Measurements from ENCODE around the gene EMC10. TPM values are rescaled to one million over a fixed set of nuclear protein-coding genes. Genes with fewer than 3 reads are reported as not detected.
A peak's percentile ranks its signal among the peaks of the same experiment; 100 is the strongest.

The EMC10 gene
- total RNA-seq, 1 experiment from 2014 or later: 109 TPM

- Histone ChIP-seq H2BK5ac (ENCODE audit: insufficient read length, low read length) (no peak overlapping the region), H3K27ac (ENCODE audit: insufficient read length, low read depth, low read length) (no peak overlapping the region), H2AK5ac (ENCODE audit: insufficient read length, low read length) (no peak overlapping the region), H3K9ac (ENCODE audit: extremely low read depth, insufficient read length, low read length) (no peak overlapping the region), H3K23ac (ENCODE audit: insufficient read length, low read depth, low read length) (no peak overlapping the region), H4K8ac (replicated peaks; ENCODE audit: insufficient read length, low read depth, low read length) (no peak overlapping the region), H2BK120ac (ENCODE audit: low read depth, low read length, poor library complexity, severe bottlenecking) (no peak overlapping the region), H3K56ac (ENCODE audit: insufficient read length, low read depth, low read length) (no peak overlapping the region), H3K4me1 (ENCODE audit: insufficient read depth, low read length) (no peaks in the 10 kb centered on the region), H3K79me2 (ENCODE audit: insufficient read depth, low read length) (no peaks in the 10 kb centered on the region), H3T11ph (ENCODE audit: low read length) (no peak overlapping the region), H3K23me2 (ENCODE audit: insufficient read length, low read depth, low read length, poor library complexity, severe bottlenecking) (no peaks in the 10 kb centered on the region), H2BK20ac (ENCODE audit: low read depth, low read length, poor library complexity, severe bottlenecking) (no peak overlapping the region), H4K5ac (ENCODE audit: insufficient read length, low read depth, low read length) (no peak overlapping the region), H3K4me2 (ENCODE audit: insufficient read depth, insufficient read length, low read length) (no peak overlapping the region), H4K91ac (ENCODE audit: insufficient read length, low read depth, low read length) (no peak overlapping the region), H2AFZ (ENCODE audit: low read length) (no peak overlapping the region), H3K79me1 (ENCODE audit: insufficient read depth, low read depth, low read length, poor library complexity, severe bottlenecking) (no peaks in the 10 kb centered on the region), H3K4ac (ENCODE audit: low read depth, low read length) (no peak overlapping the region), H3K9me3 (ENCODE audit: control insufficient read depth, low read depth, low read length) (no peaks in the 10 kb centered on the region), H2BK15ac (ENCODE audit: low read depth, low read length) (no peak overlapping the region), H2BK12ac (ENCODE audit: insufficient read length, low read depth, low read length) (no peak overlapping the region), H3K18ac (ENCODE audit: insufficient read length, low read depth, low read length) (no peak overlapping the region), H3K14ac (ENCODE audit: insufficient read depth, low read length) (no peak overlapping the region), H3K27me3 (ENCODE audit: insufficient read depth, low read length) (no peaks in the 10 kb centered on the region), H4K20me1 (ENCODE audit: control insufficient read depth, insufficient read depth, insufficient read length) (no peaks in the 10 kb centered on the region)
- Mint-ChIP-seq H3K27me3 (ENCODE audit: low read depth) (peaks cover 48% of the 10 kb centered on the region), H3K27ac (no peak overlapping the region), H3K4me3 (peak overlapping the region in 1 of 2 experiments; percentile 63; a peak in 2 of 5 replicates), H3K9me3 (no peaks in the 10 kb centered on the region; a peak in 1 of 5 replicates), H3K4me1 (peaks cover 7 to 27% of the 10 kb centered on the region in 2 experiments), H3K36me3 (ENCODE audit: insufficient read depth in 1 of 3, low read depth in 3 of 3) (peaks cover 5 to 7% (median 5%) of the 10 kb centered on the region in 3 experiments; a peak in 4 of 7 replicates)
- WGBS (ENCODE audit: extremely low coverage, insufficient read length, low lambda C conversion rate): no CpG with 5 or more reads among the region's 38 CpGs
- no peak for DNase-seq
- TF ChIP-seq CTCF (conservative IDR thresholded peaks at IDR 0.05): no peak
Measured at GRCh38 chr19:50514346-50515167, 38.2 kb downstream of the EMC10 start.
